Trophoblast cell (in vitro differentiated cells and primary cell): ENCODE data around the gene DNAAF8.

Experiments used
- DNase-seq, 2 donors: peaks; one replicate each; pipeline ENCODE4 v3.0.0-alpha.2; 2016
- H2AFZ ChIP-seq: 2 replicates; pipeline ENCODE4 v1.6.1; 2013; ENCODE audit warnings: low read length, moderate library complexity, mild to moderate bottlenecking; ENCODE audit not compliant: insufficient read depth, poor library complexity
- H2AK5ac ChIP-seq: 2 replicates; pipeline ENCODE4 v1.6.1; 2013; ENCODE audit warnings: mild to moderate bottlenecking, low read length
- H2BK120ac ChIP-seq: 2 replicates; pipeline ENCODE4 v1.6.1; 2013; ENCODE audit warnings: low read length, mild to moderate bottlenecking, moderate library complexity; ENCODE audit not compliant: insufficient read depth, poor library complexity
- H2BK12ac ChIP-seq: 2 replicates; pipeline ENCODE4 v1.6.1; 2013; ENCODE audit warnings: mild to moderate bottlenecking, low read length, moderate library complexity
- H2BK5ac ChIP-seq: 2 replicates; pipeline ENCODE4 v1.6.1; 2013; ENCODE audit warnings: low read length, low read depth, moderate library complexity, mild to moderate bottlenecking; ENCODE audit not compliant: poor library complexity
- H3K14ac ChIP-seq: 2 replicates; pipeline ENCODE4 v1.6.1; 2013; ENCODE audit warnings: mild to moderate bottlenecking, low read length
- H3K18ac ChIP-seq: 2 replicates; pipeline ENCODE4 v1.6.1; 2013; ENCODE audit warnings: mild to moderate bottlenecking, low read length
- H3K23ac ChIP-seq: 2 replicates; pipeline ENCODE4 v1.6.1; 2013; ENCODE audit warnings: low read length
- H3K27ac ChIP-seq: 2 replicates; pipeline ENCODE4 v1.5.1; 2013; ENCODE audit warnings: low read depth, mild to moderate bottlenecking, inconsistent platforms, low read length, moderate library complexity
- H3K27me3 ChIP-seq: 2 replicates; pipeline ENCODE4 v1.6.1; 2013; ENCODE audit warnings: inconsistent platforms, mild to moderate bottlenecking, low read length, moderate library complexity; ENCODE audit not compliant: insufficient read depth
- H3K36me3 ChIP-seq, 2 experiments: 1 replicate in 1 of 2; 2 replicates in 1 of 2; pipeline ENCODE4 v1.6.1; 2013; ENCODE audit warnings: low read length in 2 of 2, mild to moderate bottlenecking in 2 of 2, moderate library complexity in 1 of 2; ENCODE audit not compliant: insufficient read depth in 2 of 2, control insufficient read depth in 1 of 2
- H3K4ac ChIP-seq: 2 replicates; pipeline ENCODE4 v1.6.1; 2013; ENCODE audit warnings: low read depth, mild to moderate bottlenecking, low read length, moderate library complexity
- H3K4me1 ChIP-seq, 2 experiments: 1 replicate in 1 of 2; 2 replicates in 1 of 2; pipeline ENCODE4 v1.6.1; 2013; ENCODE audit warnings: low read length in 2 of 2, mild to moderate bottlenecking in 2 of 2, moderate library complexity in 1 of 2; ENCODE audit not compliant: insufficient read depth in 2 of 2, control insufficient read depth in 1 of 2
- H3K4me2 ChIP-seq: 2 replicates; pipeline ENCODE4 v1.6.1; 2013; ENCODE audit warnings: inconsistent platforms, mild to moderate bottlenecking, low read length, moderate library complexity
- H3K4me3 ChIP-seq: 2 replicates; pipeline ENCODE4 v1.5.1; 2013; ENCODE audit warnings: mild to moderate bottlenecking, low read depth, low read length, inconsistent platforms
- H3K79me1 ChIP-seq: one replicate; pipeline ENCODE4 v1.6.1; 2013; ENCODE audit warnings: low read length
- H3K79me2 ChIP-seq: 2 replicates; pipeline ENCODE4 v1.6.1; 2013; ENCODE audit warnings: low read length, mild to moderate bottlenecking; ENCODE audit not compliant: control insufficient read depth, insufficient read depth, poor library complexity
- H3K9ac ChIP-seq: 2 replicates; pipeline ENCODE4 v1.6.1; 2013; ENCODE audit warnings: mild to moderate bottlenecking, low read length
- H3K9me3 ChIP-seq: 2 replicates; pipeline ENCODE4 v1.6.1; 2013; ENCODE audit warnings: low read depth, mild to moderate bottlenecking, control low read depth, inconsistent platforms, low read length; ENCODE audit not compliant: insufficient read depth
- H4K12ac ChIP-seq: 2 replicates; pipeline ENCODE4 v1.6.1; 2013; ENCODE audit warnings: low read depth, mild to moderate bottlenecking, low read length, moderate library complexity
- H4K8ac ChIP-seq: 2 replicates; pipeline ENCODE4 v1.6.1; 2013; ENCODE audit warnings: low read depth, mild to moderate bottlenecking, low read length, moderate library complexity
- H4K91ac ChIP-seq: one replicate; pipeline ENCODE4 v1.6.1; 2013; ENCODE audit warnings: low read depth, mild to moderate bottlenecking, low read length, moderate library complexity
- WGBS: extraction: QIAGEN DNeasy Blood & Tissue Kit; methylation state at CpG from one replicate; pipeline ENCODE4 v1.1.7; 2013; ENCODE audit warnings: missing lambda C conversion rate; ENCODE audit not compliant: insufficient read length, insufficient coverage; ENCODE audit errors: extremely low coverage; 5-methylcytosine and 5-hydroxymethylcytosine counted together

Gene DNAAF8

DNA sequence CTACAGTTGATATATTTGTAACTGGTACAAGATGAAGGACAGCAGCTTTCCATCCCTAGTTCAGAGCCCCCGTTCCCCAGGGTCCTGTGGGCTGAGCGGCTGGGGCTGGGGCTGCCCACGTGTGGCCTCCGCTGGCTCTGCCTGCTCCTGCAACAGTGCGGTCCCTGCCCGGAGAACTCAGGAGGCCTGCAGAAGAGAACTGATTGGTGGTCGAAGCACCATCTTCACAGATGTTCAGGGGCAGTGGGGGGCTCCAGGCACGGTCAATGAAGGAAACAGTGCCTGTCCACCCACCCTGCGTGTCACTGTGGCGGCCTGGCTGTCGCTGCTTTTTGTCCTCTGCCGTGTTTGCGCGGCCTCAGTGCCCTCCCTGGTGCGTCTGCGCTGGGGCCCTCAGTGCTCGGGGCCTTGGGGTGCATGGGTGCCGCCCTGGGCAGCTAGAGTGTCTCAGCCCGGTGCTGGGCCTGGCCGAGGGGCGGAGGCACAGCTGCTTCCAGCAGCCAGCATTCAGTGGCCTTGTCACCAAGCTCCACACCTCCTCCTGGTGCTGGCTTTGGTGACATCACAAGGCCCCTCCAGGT is 45.2 kb upstream of the DNAAF8 start:
- no peak overlapping the region for H3K4me2 ChIP-seq
- H4K8ac ChIP-seq: no peak overlapping the region
- H3K79me1 ChIP-seq: peaks cover 7% of the 10 kb centered on the region
- H3K27ac ChIP-seq: no peak overlapping the region
- no peak overlapping the region for H2BK5ac ChIP-seq
- H4K91ac ChIP-seq: no peak overlapping the region
- WGBS: no CpG with 5 or more reads among the region's 21 CpGs
- no peak overlapping the region for H3K4me3 ChIP-seq
- H2AFZ ChIP-seq: no peak overlapping the region
- no peak overlapping the region for H2BK12ac ChIP-seq
- H3K27me3 ChIP-seq: no peaks in the 10 kb centered on the region
- no peak overlapping the region for H3K18ac ChIP-seq
- peaks cover 5% of the 10 kb centered on the region for H3K9me3 ChIP-seq
- peaks cover 5 to 9% of the 10 kb centered on the region in 2 experiments for H3K4me1 ChIP-seq
- peaks cover 56 to 58% of the 10 kb centered on the region in 2 experiments for H3K36me3 ChIP-seq
- no peak overlapping the region for H3K9ac ChIP-seq
- H4K12ac ChIP-seq: no peak overlapping the region
- no peak for DNase-seq
- H2BK120ac ChIP-seq: no peak overlapping the region
- peaks cover 6% of the 10 kb centered on the region for H3K79me2 ChIP-seq
- H3K4ac ChIP-seq: no peak overlapping the region
- H2AK5ac ChIP-seq: no peak overlapping the region
- no peak overlapping the region for H3K23ac ChIP-seq
- no peak overlapping the region for H3K14ac ChIP-seq

DNA sequence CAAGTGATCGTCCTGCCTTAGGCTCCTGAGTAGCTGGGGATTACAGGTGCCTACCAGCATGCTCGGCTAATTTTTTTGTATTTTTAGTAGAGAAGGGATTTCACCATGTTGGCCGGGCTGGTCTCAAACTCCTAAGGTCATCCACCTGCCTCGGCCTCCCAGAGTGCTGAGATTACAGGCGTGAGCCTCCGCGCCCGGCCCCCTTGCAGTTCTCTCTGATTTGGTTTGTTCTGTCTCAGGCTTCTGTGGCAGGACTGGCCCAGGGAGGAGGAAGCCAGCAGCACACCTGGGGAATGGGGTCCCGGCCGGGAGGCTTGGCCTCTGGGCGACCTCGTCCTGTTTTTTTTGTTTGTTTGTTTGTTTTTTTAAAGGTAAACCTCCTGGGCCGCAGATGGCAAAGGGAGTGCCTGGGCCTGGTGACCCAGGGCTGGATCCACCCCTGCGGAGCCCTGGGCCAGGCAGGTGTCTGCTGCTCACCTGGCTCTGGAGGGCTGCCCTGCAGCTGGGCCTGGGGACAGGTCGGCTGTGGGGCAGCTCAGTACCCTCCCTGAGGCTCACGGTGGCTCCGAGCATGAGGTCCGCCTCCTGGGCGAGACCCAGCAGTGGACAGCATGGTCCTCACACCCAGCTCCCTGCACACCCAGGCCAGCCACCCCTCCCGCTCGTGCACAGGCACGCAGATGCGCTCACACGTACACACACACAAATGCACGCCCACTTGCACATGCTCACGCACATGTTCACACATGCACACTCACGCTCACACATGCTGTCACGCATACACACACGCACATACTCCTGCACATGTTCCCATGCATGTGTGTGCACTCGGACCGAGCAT is 44.3 kb upstream of the DNAAF8 start:
- no CpG with 5 or more reads among the region's 31 CpGs for WGBS

DNA sequence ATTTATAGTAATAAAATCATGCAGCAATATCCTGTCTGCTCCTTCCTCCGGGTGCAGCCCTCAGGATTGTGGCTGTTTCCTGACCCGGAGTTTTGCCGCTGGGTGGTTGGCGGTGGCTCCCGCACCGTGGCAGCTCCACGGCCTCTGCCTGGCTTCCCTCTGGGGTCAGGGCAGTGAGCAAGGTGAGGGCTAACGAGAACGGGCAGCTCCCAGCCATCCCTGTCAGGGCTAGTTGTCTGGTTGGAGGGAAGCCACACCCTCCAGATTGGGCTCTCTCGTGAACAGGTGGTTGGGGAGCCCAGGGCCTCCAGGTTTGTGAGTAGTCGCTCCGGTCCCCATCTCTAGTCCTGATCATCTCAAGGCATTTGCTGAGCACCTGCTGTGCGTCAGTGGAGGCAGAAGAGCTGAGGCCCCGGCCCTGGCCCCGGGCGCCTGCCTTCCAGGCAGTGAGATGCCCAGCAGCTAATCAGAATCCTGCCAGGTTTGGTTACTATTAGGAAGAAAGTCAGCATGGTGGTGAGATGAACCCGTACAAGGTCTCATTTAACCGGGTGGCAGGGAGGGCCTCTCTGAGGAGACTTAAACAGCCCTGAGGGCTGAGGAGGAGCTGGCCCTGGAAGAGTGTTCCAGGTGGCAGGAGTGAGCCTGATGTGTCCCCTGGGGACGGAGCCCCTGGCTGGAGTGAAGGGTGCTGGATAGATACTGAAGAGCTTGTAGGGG is 43.2 kb upstream of the DNAAF8 start:
- Histone ChIP-seq H3K4me2 (no peak overlapping the region), H3K79me2 (peaks cover 6% of the 10 kb centered on the region), H3K9me3 (peaks cover 5% of the 10 kb centered on the region), H3K23ac (no peak overlapping the region), H2BK120ac (no peak overlapping the region), H2AFZ (no peak overlapping the region), H2BK12ac (no peak overlapping the region), H4K91ac (no peak overlapping the region), H3K27ac (no peak overlapping the region), H3K79me1 (peaks cover 7% of the 10 kb centered on the region), H2AK5ac (no peak overlapping the region), H4K12ac (no peak overlapping the region), H3K14ac (no peak overlapping the region), H3K36me3 (peaks cover 52 to 53% of the 10 kb centered on the region in 2 experiments), H4K8ac (no peak overlapping the region), H2BK5ac (no peak overlapping the region), H3K9ac (no peak overlapping the region), H3K4ac (no peak overlapping the region), H3K4me1 (peaks cover 3 to 12% of the 10 kb centered on the region in 2 experiments), H3K18ac (no peak overlapping the region), H3K27me3 (no peaks in the 10 kb centered on the region), H3K4me3 (no peak overlapping the region)
- WGBS: no CpG with 5 or more reads among the region's 19 CpGs
- no peak for DNase-seq

More for the DNA sequence above, 44.3 kb upstream of the DNAAF8 start:
- Histone ChIP-seq H3K36me3 (peaks cover 53% of the 10 kb centered on the region in 2 experiments), H3K27me3 (no peaks in the 10 kb centered on the region), H3K14ac (no peak overlapping the region), H3K4me2 (no peak overlapping the region), H2BK12ac (no peak overlapping the region), H4K8ac (no peak overlapping the region), H2AK5ac (no peak overlapping the region), H4K91ac (no peak overlapping the region), H2BK5ac (no peak overlapping the region), H3K79me1 (peaks cover 7% of the 10 kb centered on the region), H3K9ac (no peak overlapping the region), H3K4me1 (peaks cover 3 to 12% of the 10 kb centered on the region in 2 experiments), H3K79me2 (peaks cover 6% of the 10 kb centered on the region), H4K12ac (no peak overlapping the region), H3K27ac (no peak overlapping the region), H3K18ac (no peak overlapping the region), H3K4ac (no peak overlapping the region), H2AFZ (no peak overlapping the region), H2BK120ac (no peak overlapping the region), H3K4me3 (peak overlapping the region; percentile 13), H3K9me3 (peaks cover 5% of the 10 kb centered on the region), H3K23ac (no peak overlapping the region)
- DNase-seq: no peak

DNA sequence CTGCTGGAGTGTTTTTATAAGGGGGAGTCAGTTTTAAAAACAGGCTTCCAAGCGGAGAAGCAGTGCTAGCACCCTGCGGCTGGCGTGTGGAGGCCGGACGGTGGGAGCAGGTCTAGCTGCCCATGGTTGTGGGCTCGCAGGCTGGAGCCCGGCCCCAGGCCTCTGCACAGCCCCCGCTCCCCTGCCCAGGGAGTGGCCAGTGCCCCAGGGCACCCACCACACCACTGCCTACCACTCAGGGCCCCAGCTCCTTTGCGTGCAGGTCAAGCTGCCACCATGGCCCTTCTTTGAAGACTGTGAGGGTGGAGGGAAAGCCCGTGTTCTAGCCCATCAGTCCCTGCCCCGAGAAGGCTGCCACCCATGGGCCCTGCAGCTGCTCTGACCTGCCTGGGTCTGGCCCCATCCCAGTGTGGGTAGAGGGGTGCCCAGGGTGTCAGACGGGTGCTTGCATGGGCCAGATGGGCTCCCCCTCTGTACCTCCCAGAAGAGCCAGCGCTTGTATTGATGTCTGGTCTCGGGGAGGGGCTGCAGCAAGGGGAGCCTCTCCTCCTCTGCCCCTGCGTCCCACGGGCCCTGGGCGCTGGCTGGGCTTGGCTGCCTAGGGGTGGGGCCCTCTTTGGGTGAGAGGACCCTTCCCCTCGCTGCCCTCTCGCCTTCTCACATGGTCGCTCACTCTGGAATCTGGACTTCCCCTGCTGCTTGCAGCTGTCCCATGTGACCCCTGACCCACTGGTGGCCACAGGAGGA is 42.5 kb upstream of the DNAAF8 start:
- no peak overlapping the region for H4K8ac ChIP-seq
- H2BK12ac ChIP-seq: no peak overlapping the region
- DNase-seq: no peak
- H3K4me3 ChIP-seq: no peak overlapping the region
- no peak overlapping the region for H3K9ac ChIP-seq
- H3K4me1 ChIP-seq: peaks cover 3 to 12% of the 10 kb centered on the region in 2 experiments
- peaks cover 52 to 53% of the 10 kb centered on the region in 2 experiments for H3K36me3 ChIP-seq
- H4K12ac ChIP-seq: no peak overlapping the region
- peaks cover 7% of the 10 kb centered on the region for H3K79me1 ChIP-seq
- peaks cover 5% of the 10 kb centered on the region for H3K9me3 ChIP-seq
- no peak overlapping the region for H2BK120ac ChIP-seq
- no peak overlapping the region for H3K4ac ChIP-seq
- H3K27me3 ChIP-seq: no peaks in the 10 kb centered on the region
- H3K23ac ChIP-seq: no peak overlapping the region
- no peak overlapping the region for H2AK5ac ChIP-seq
- H3K27ac ChIP-seq: no peak overlapping the region
- H3K4me2 ChIP-seq: no peak overlapping the region
- H4K91ac ChIP-seq: no peak overlapping the region
- peaks cover 6% of the 10 kb centered on the region for H3K79me2 ChIP-seq
- no peak overlapping the region for H2AFZ ChIP-seq
- no peak overlapping the region for H2BK5ac ChIP-seq
- no peak overlapping the region for H3K18ac ChIP-seq
- whole genome bisulfite sequencing: no CpG with 5 or more reads among the region's 20 CpGs
- no peak overlapping the region for H3K14ac ChIP-seq
